H1 (cell line): ENCODE measurements around the gene ARRB1.

ENCODE experiments used
- CREB1 ChIP-seq: IDR thresholded peaks from 2 replicates; pipeline ENCODE4 v1.6.1; 2012; ENCODE audit warnings: inconsistent platforms
- GABPA ChIP-seq: IDR thresholded peaks from 2 replicates; pipeline ENCODE4 v1.6.1; 2011; ENCODE audit warnings: mild to moderate bottlenecking, low read length, moderate library complexity, borderline replicate concordance; ENCODE audit not compliant: insufficient read depth
- JUN ChIP-seq: IDR thresholded peaks from 2 replicates; pipeline ENCODE4 v1.6.1; 2011; ENCODE audit warnings: low read depth, mild to moderate bottlenecking, improper control_type of control experiment, low read length
- KDM1A ChIP-seq: fragments of 200-600, 300-600 bp; sonication (generic); IDR thresholded peaks from 2 replicates; pipeline ENCODE4 v1.7.1; 2016; ENCODE audit warnings: mild to moderate bottlenecking, low read length, borderline replicate concordance
- POLR2A ChIP-seq, 2 experiments: IDR thresholded peaks; 1 replicate in 1 of 2; 2 replicates in 1 of 2; pipeline ENCODE4 v1.6.1; 2011; ENCODE audit warnings: low read depth in 2 of 2, low read length in 2 of 2, mild to moderate bottlenecking in 2 of 2; ENCODE audit errors: control extremely low read depth in 1 of 2
- RAD21 ChIP-seq, 2 experiments: IDR thresholded peaks in 1 of 2; conservative IDR thresholded peaks in 1 of 2; 2 replicates each; pipeline ENCODE4 v1.6.1; 2011; ENCODE audit warnings: low read depth in 2 of 2, low read length in 2 of 2, improper control_type of control experiment in 1 of 2, inconsistent platforms in 1 of 2, mild to moderate bottlenecking in 1 of 2, moderate library complexity in 1 of 2
- RNF2 ChIP-seq: fragments of 200-900, 300-1000 bp; sonication (generic); IDR thresholded peaks from 2 replicates; pipeline ENCODE4 v1.7.1; 2016; ENCODE audit warnings: borderline replicate concordance, low read depth, mild to moderate bottlenecking, antibody characterized with exemption, low read length; ENCODE audit not compliant: poor library complexity, severe bottlenecking; ENCODE audit errors: missing control alignments
- SIRT6 ChIP-seq: IDR thresholded peaks from one replicate; pipeline ENCODE4 v1.7.1; 2012; ENCODE audit warnings: low read length, inconsistent platforms
- SUZ12 ChIP-seq: fragments of 200-600 bp; sonication (generic); IDR thresholded peaks from 2 replicates; pipeline ENCODE4 v1.6.1; 2012; ENCODE audit warnings: mild to moderate bottlenecking, inconsistent platforms, low read length, moderate library complexity, mixed read lengths
- TAF1 ChIP-seq: IDR thresholded peaks from 2 replicates; pipeline ENCODE4 v1.6.1; 2011; ENCODE audit warnings: mild to moderate bottlenecking, low read depth, low read length
- TF ChIP-seq, protein P1 (sequence below), 3 experiments: IDR thresholded peaks; 1 replicate in 2 of 3; 2 replicates in 1 of 3; pipeline versions ENCODE4 v1.5.1 to v1.6.1; 2011; ENCODE audit warnings: low read length in 3 of 3, mild to moderate bottlenecking in 3 of 3, inconsistent platforms in 2 of 3, low read depth in 1 of 3, moderate library complexity in 1 of 3; ENCODE audit not compliant: insufficient read depth in 1 of 3; ENCODE audit errors: control extremely low read depth in 1 of 3
- TF ChIP-seq, protein P2 (sequence below): IDR thresholded peaks from 2 replicates; pipeline ENCODE4 v1.6.1; 2012; ENCODE audit warnings: inconsistent platforms

DNA sequence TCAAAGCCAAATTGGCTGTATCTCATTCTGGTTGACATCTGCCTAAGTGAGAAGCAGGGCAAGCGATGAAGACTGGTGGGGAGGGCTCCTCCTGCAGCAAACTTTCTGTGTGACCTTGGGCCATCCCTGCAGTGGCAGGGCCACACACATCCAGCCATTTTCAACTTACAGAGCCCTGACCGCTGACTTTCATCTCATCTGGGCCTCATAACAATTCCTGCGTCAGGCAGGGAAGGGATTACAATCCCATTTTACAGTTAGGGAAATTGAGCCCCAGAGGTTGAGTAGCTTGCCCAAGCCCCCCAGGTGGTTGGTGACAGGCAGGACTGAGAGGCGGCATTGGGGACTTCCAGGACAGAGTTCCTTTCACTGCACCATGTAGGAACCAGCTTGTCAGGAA, 89.0 kb downstream of the ARRB1 start:
- TF ChIP-seq, protein P1, sequence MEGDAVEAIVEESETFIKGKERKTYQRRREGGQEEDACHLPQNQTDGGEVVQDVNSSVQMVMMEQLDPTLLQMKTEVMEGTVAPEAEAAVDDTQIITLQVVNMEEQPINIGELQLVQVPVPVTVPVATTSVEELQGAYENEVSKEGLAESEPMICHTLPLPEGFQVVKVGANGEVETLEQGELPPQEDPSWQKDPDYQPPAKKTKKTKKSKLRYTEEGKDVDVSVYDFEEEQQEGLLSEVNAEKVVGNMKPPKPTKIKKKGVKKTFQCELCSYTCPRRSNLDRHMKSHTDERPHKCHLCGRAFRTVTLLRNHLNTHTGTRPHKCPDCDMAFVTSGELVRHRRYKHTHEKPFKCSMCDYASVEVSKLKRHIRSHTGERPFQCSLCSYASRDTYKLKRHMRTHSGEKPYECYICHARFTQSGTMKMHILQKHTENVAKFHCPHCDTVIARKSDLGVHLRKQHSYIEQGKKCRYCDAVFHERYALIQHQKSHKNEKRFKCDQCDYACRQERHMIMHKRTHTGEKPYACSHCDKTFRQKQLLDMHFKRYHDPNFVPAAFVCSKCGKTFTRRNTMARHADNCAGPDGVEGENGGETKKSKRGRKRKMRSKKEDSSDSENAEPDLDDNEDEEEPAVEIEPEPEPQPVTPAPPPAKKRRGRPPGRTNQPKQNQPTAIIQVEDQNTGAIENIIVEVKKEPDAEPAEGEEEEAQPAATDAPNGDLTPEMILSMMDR (IDR thresholded peaks at IDR 0.05; ENCODE audit: control extremely low read depth in 1 of 3, insufficient read depth in 1 of 3, low read depth in 1 of 3, low read length in 3 of 3), result no peak
- TF ChIP-seq JUN (no peak), TAF1 (no peak), SUZ12 (no peak), GABPA (no peak), RAD21 (IDR thresholded peaks at IDR 0.05 in 1 of 2, conservative IDR thresholded peaks at IDR 0.05 in 1 of 2; ENCODE audit: low read depth in 2 of 2, low read length in 2 of 2) (no peak), POLR2A (IDR thresholded peaks at IDR 0.05; ENCODE audit: control extremely low read depth in 1 of 2, low read depth in 2 of 2, low read length in 2 of 2) (no peak), CREB1 (no peak), RNF2 (no peak), SIRT6 (no peak), KDM1A (no peak)
- TF ChIP-seq, protein P2, sequence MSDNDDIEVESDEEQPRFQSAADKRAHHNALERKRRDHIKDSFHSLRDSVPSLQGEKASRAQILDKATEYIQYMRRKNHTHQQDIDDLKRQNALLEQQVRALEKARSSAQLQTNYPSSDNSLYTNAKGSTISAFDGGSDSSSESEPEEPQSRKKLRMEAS, result no peak
